Glomerular visceral epithelial cell (primary cell): ENCODE measurements around the gene TMEM31.
"Not testable (repeated sequence)": the region's sequence is repeated elsewhere in the genome, so short reads cannot be mapped to it uniquely, and the experiment has no call there.

ENCODE experiments used
- DNase-seq: peaks from one replicate; pipeline ENCODE4 v3.0.0-alpha.2; 2016; ENCODE audit errors: extremely low spot score

TMEM31 gene

DNA sequence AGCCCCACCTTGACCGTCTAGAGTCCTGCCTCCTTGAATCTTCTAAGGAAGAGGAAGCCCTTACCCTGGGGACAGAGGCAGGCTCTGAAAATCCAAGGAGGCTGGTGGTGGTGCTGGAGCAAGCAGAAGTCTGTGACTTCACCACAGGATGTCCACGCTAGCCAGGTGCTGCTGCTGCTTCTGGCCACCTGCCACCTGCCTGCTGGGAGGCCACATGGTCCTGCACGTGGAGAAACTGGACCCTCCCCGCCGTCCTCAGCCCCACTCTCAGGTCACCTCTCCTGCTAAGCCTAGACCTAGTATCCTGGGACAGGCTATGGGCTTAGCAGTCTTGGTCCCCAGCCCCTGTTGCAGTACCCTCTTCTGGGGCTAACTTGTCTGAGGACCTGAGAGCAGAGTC, 15.8 kb downstream of the TMEM31 start:
- DNase-seq: no peak

DNA sequence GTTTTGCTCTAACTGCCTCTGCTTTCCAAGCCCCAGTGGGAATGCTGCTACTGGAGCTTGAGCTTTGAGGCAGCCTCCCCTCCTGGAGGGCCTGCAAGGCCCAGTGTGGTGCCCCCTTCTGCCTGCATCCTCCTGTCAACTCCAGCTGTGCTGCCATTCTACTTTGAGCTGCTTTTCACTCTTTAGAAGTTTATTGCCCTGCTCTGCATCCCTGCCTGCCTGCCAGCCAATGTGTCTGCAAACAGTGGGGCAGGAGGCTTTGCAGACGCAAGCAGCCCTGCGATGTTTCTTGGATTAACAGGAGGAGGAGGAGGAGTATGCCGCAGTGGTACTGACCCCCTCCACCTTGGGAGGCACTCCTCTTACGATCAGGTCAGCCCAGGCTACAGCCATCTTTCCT, 16.4 kb downstream of the TMEM31 start:
- DNase-seq: no peak

DNA sequence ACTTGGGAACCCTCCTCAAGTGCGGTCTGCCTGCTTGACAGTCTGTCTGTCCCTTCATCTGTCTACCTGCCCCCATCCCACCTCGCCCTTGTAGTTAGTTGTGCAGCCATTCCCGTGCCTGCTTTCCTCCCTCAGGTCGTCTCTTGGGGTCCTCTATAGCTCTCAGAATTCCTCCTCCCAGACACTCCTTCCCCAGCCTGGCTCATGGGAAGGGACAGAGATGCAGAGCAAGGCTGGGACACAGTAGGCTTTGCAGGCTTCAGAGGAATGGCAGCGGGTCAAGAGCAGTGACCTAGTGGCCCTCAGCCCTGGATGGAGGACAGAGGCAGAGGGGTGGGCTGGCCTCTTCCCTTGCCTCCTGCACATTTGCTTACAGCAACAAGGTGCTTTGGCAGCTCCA, 18.3 kb downstream of the TMEM31 start:
- no peak for DNase-seq

DNA sequence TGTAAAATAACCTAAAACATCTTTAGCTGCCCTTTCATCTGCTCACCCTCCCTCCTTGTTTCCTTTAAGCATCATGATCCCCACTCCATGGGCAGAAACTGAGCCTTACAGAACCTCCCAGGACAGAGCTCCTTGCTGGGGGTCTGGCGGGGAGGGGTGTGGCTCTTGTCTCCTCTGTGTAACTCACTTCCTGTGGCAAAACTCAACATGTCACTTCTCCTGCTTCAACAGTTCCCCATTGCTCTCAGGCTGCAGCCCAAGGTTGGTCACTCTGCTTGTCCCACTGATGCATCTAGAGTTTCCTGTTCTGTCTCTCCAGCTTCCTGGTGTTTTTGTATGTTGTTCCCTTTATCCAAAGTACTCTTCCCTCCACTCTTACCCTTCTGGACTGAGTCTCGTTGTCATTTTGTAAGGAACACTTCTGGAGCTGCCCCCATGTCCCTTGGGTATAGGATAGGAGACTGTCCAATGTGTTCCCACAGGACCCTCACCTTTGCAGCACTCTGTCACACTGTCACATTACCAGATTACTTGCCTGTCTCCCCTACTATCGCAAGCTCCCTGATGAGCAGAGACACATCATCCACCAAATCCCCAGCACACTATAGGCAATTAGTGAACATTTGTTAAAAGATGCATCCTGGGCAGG, 19.6 kb downstream of the TMEM31 start:
- no peak for DNase-seq

DNA sequence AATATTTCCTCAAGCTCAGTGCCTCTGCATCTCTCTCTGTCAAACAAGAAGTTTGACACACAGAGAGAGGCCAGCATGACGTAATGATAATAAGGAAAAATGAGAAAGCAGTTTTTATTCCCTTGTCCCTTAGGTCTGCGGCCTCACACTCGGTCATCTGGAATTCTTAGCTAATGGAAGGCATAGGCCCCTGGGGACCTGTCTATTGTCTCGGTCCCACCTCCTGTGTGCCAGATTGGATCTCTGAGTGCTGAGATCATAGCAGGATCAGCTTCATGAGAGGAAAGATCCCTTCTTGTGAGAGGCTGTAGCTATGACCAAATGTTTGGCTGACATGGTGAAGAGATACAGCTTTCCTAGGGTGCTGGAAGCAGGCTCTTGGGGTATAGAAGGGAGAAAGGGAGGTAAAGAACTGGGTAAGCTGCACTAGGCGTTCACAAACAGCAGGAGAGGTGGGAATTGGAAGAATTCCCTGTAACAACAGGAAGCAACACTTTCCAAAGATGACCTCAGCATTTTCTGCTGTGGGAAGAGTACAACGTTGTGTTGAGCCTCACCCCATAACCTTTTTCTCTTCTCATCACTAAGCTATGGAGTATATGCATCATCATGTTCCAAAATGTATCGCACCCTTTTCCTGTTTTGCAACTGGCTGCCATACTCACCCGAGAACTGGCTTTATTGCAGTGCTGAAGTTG, 20.2 kb downstream of the TMEM31 start:
- DNase-seq: no peak

DNA sequence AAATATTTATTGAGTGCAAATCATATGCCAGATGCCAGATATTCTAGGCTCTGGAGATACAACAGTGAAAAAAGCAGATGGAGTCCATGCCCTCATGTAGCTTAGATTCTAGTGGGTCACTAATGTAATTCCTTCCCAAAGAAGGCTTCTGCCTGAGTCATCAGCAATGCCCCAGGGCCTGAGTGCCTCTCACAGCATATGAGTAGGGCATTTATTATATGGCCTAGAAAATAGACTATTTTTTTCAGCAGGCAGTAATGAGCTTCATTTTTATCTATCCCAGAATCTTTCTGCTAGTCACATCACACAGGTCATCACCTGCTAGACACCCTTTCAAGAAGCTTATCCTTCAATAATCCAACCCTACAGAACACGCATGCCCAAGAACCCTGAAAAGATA, 22.3 kb downstream of the TMEM31 start:
- DNase-seq: no peak

DNA sequence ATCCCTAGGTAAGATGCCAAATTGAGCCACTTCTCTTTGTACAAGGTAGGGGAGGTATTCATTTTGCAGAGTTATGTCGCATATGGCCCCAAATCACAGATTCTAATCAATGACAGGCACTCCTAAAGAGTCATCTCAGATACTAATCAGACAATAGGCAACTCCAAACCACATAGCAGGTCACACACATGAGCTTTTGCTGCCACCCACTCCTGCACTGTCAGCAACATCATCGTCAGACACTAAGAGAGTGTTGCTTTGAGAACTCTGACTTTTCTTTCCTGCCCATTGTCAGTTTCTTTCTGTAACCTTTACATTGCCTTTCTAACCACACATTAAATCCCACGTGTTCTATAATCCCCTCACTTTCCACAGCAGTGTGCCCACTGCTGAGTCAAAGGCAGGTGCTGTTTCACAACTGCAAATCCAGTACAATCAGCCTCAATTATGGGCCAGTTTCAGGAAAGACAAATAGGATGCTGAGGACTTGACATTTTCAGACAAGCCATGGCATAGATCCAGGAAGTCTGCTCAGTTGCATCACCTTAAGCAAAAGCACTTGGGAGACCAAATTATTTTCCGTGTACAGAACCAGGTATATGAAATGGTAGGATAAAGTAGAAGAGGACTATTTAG, 23.5 kb downstream of the TMEM31 start:
- DNase-seq: no peak

DNA sequence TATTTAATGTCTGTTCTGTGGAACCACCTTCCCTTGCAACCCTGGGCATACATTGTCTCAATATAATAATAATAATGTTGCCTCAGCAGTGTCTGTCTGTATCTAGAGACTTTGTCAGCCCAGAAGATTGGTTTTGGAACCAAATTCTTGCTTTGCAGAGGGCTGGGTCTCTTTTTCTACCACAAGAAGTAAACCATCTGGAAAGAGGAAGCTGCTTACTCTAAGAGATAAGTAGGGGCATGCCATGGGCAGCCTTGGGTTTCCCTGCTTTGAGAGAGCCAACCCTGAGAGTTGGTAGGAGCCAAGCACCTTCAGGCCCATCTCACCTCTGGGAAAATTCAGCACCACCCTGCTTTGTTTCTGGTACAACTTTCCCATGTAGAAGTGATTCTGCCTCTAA, 27.0 kb downstream of the TMEM31 start:
- DNase-seq: no peak

DNA sequence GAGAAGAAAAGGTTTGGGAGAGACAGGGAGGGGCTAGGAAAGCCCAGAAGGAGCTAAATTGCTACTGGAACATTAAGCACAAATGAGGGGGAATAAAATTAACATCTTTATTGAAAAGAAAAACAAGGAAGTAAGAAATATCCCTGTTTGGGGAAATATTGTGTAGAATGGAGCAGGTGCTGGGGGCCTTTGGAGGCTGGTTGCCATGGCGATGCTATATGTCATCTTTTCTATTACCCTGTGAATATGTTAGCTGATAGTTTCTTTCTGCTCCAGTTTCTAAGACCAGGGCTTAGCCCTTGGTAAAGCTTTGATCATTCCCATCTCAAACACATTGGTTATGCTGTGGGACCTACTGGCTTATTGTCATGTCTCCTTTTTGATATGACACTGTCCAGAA, 28.7 kb downstream of the TMEM31 start:
- no peak for DNase-seq

DNA sequence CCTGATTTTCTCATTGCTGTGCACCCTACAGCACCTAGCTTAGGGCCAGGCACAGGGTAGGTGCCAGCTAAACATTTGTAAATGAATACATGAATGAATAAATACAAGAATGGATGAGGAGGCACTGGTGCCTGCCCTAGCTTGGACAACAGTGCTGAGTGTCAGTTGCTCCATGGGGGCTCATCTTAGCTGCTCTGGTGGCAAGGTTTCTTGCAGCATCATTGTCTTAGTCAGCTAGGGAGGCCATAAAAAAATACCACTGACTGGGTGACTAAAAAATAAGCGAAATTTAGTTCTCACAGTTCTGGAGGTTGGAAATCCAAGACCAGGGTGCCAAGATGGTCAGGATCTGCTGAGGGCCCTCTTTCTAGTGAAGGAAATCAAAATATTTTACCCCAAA, 31.2 kb downstream of the TMEM31 start:
- no peak for DNase-seq

DNA sequence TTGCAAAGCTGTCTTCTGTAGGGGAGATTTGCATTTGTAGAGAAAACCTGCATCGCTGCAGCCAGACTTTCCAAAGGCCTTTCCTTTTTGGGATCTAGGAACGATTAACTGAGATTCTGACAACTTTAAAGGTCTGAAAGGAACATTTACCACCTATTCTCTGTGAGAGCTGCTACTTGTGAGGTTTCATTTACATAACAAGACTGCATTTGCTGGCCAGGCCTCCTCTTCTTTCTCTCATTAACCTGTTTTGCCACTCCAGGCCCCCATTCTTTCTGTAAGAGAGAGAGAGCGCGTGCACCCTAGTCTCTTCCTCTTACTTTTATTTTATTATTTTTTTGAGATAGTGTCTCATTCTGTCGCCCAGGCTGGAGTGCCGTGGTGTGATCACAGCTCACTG, 31.6 kb downstream of the TMEM31 start:
- DNase-seq: no peak

DNA sequence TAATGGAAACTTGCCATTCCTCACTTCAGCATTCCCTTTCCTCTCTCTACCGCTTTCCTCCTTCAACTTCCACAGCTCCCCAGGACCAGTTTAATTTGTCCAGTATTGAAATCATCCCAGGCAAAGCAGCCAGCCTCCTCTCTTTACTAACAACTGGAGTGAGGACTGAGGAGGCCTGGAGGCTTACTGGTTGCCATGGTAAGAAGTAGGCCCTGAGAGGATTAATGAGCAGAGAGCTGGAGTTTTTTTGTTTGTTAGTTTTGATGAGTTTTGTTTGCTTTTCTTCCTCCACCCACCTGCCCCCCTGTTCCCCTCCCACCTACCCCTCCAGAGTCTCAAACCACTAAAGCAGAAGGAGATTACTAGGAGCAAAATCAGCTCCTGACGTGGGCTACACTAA, 36.5 kb downstream of the TMEM31 start:
- DNase-seq: no peak

DNA sequence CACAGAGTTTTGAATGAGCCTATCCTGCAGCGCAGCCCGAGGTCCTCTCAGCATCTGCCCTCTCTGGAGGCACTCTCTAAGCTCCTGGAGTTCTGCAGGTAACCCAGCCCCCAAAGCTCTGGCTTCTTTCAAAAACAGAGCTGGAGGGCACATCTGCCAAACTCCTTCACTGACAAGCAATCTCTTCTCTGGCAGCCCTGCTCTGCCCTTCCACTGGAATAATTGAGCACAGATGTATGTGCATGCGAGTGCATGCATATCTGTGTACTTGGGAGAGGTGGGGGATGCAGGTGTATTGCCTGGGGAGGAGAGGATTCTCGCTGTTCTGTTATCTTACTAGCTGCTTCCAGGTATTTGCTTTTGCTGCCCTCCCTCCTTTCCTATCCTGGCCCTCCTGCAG, 43.7 kb downstream of the TMEM31 start:
- no peak for DNase-seq

DNA sequence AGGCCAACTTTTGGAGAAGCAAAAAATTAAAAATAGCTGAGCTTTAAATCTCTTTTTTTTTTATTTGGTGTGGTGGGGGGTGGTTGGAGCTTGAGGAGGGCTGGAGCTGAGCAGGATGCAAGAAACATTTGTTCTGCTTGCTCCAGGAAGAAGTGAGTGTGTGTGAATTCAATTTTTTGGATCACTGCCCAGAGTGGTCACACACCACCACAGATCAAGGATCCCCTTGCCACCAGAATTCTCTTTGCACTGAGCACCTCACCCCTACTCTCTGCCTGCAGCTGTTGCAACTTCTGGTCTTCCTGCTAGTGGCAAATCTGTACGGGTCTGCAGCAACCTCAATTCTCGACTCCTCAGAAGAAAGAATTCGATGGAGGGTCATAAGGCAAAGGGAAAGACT, 46.0 kb downstream of the TMEM31 start:
- DNase-seq: no peak

DNA sequence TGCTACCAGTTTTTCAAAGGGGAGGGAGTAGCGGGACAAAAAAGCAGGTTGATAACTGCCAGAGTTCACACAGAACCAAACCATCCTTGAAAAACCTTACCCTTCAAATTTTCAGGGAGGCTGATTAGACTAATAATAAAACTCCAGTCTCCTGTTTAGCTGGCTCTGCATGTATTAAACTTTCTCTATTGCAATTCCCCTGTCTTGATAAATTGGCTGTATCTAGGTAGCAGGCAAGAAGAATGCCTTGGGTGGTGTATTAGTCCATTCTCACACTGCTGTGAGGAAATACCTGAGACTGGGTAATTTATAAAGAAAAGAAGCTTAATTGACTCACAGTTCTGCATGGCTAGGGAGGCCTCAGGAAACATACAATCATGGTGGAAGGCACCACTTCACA, 47.8 kb downstream of the TMEM31 start:
- DNase-seq: no peak

DNA sequence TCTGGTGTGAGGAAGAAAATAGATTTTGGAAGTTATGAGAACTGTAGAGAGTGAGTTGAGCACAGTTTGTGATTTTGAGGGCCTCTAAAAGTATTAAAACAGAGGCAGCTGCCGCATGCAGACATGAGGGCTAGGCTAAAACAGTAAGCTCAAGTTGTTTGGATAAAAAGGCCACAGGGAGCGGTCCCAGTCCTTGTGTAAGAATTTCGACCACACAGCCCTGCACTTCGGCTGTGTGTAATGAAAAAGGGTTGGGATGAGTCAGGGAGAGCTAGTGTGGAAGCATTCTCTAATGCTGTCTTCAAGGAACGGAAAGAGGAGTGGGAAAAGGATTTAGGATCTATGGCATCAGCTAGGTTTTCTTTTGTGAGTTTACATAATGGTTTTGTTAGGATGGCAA, 52.8 kb downstream of the TMEM31 start:
- DNase-seq: not testable (repeated sequence)
